Natural killer cell (primary cell): ENCODE measurements around the gene WLS. TPM values are rescaled to one million over a fixed set of nuclear protein-coding genes. Genes with fewer than 3 reads are reported as not detected.

Experiments
- ATAC-seq, 3 donors: fragments of 150-1000 bp in 2 of 3; fragments of 200-7000 bp in 1 of 3; cut with Tn5 transposase; 1 replicate in 1 of 3; 2 replicates in 2 of 3; pipeline ENCODE4 v1.10.0; 2021; ENCODE audit warnings: mild to moderate bottlenecking in 2 of 3, moderate library complexity in 2 of 3
- DNase-seq, 2 donors: peaks; one replicate each; pipeline versions ENCODE4 v3.0.0 to v3.0.0-alpha.2; 2013 to 2021; ENCODE audit warnings: mixed read lengths in 1 of 2
- H3K27ac ChIP-seq: one replicate; pipeline ENCODE4 v1.5.1; 2013; ENCODE audit warnings: mild to moderate bottlenecking, low read length
- H3K27me3 ChIP-seq: one replicate; pipeline ENCODE4 v1.6.1; 2013; ENCODE audit warnings: low read length; ENCODE audit not compliant: control insufficient read depth, insufficient read depth
- H3K36me3 ChIP-seq: one replicate; pipeline ENCODE4 v1.6.1; 2013; ENCODE audit warnings: low read length; ENCODE audit not compliant: control insufficient read depth, insufficient read depth
- H3K4me1 ChIP-seq: one replicate; pipeline ENCODE4 v1.6.1; 2013; ENCODE audit warnings: low read length; ENCODE audit not compliant: control insufficient read depth, insufficient read depth
- H3K4me3 ChIP-seq: one replicate; pipeline ENCODE4 v1.5.1; 2013; ENCODE audit warnings: low read length
- H3K9me3 ChIP-seq: one replicate; pipeline ENCODE4 v1.6.1; 2013; ENCODE audit warnings: low read length; ENCODE audit not compliant: control insufficient read depth, insufficient read depth
- H3K27ac Mint-ChIP-seq, 2 donors: one replicate each; pipeline ENCODE4 v1.8.0; 2022; ENCODE audit warnings: mild to moderate bottlenecking in 2 of 2, mixed read lengths in 2 of 2, moderate library complexity in 1 of 2
- H3K27me3 Mint-ChIP-seq, 2 donors: one replicate each; pipeline ENCODE4 v1.8.0; 2022; ENCODE audit warnings: low read depth in 2 of 2, mixed read lengths in 2 of 2
- H3K36me3 Mint-ChIP-seq: one replicate; pipeline ENCODE4 v1.8.0; 2022; ENCODE audit warnings: mixed read lengths
- H3K4me1 Mint-ChIP-seq, 2 donors: one replicate each; pipeline ENCODE4 v1.8.0; 2022; ENCODE audit warnings: mixed read lengths in 2 of 2
- H3K4me3 Mint-ChIP-seq: one replicate; pipeline ENCODE4 v1.8.0; 2022; ENCODE audit warnings: mild to moderate bottlenecking, moderate library complexity, mixed read lengths
- H3K9me3 Mint-ChIP-seq, 2 donors: one replicate each; pipeline ENCODE4 v1.8.0; 2022; ENCODE audit warnings: mixed read lengths in 2 of 2
- CTCF ChIP-seq: fragments of 200-600 bp; IDR thresholded peaks from one replicate; pipeline ENCODE4 v1.8.0; 2022; ENCODE audit warnings: antibody characterized with exemption
- WGBS: methylation state at CpG from one replicate; pipeline ENCODE4 v1.1.7; 2013; ENCODE audit warnings: missing lambda C conversion rate; ENCODE audit not compliant: insufficient coverage; 5-methylcytosine and 5-hydroxymethylcytosine counted together
- intact Hi-C: fragments of 100-400 bp; cut with micrococcal nuclease; formaldehyde crosslinking; loops from one replicate; pipeline ENCODE4 v1.14.2; 2022
- total RNA-seq, 4 donors: library from RNA; stranded (reverse); fragments of 120-200 nt in 1 of 4; gene quantifications; one replicate each; pipeline versions ENCODE4 v1.2.3 to v1.2.4, GENCODE V29; 2013 to 2022

WLS gene
- total RNA-seq, 3 donors from 2014 or later (not counting 1 experiment from before 2014, with no cell fraction given) = 0.75 to 1.4 TPM; not detected in 1

- intact Hi-C loops = no loop called here
- no peaks in the 10 kb centered on the region for H3K36me3 Mint-ChIP-seq
- 63% methylated on average over 3 of the region's 4 CpGs for WGBS
- peaks cover 0 to 3% of the 10 kb centered on the region in 2 donors for H3K27me3 Mint-ChIP-seq
- no peaks in the 10 kb centered on the region for H3K4me1 Mint-ChIP-seq
- no peak overlapping the region for H3K4me3 Mint-ChIP-seq
- Histone ChIP-seq H3K27me3 (no peaks in the 10 kb centered on the region), H3K9me3 (no peaks in the 10 kb centered on the region), H3K27ac (no peak overlapping the region), H3K4me1 (no peaks in the 10 kb centered on the region), H3K36me3 (no peaks in the 10 kb centered on the region), H3K4me3 (no peak overlapping the region)
- ATAC-seq = no peak
- H3K9me3 Mint-ChIP-seq = peaks cover 0 to 7% of the 10 kb centered on the region in 2 donors
- TF ChIP-seq CTCF = no peak
- no peak for DNase-seq
- H3K27ac Mint-ChIP-seq = no peak overlapping the region
These were observed 53.4 kb downstream of the WLS start for GRCh38 chr1:68178821-68179490.

- no peak overlapping the region for H3K27ac Mint-ChIP-seq
- no peak overlapping the region for H3K4me3 Mint-ChIP-seq
- WGBS = 74% methylated on average over 8 of the region's 8 CpGs
- ATAC-seq = no peak
- Histone ChIP-seq H3K36me3 (no peaks in the 10 kb centered on the region), H3K4me3 (no peak overlapping the region), H3K9me3 (no peaks in the 10 kb centered on the region), H3K4me1 (no peaks in the 10 kb centered on the region), H3K27ac (no peak overlapping the region), H3K27me3 (no peaks in the 10 kb centered on the region)
- peaks cover 0 to 6% of the 10 kb centered on the region in 2 donors for H3K27me3 Mint-ChIP-seq
- H3K4me1 Mint-ChIP-seq = no peaks in the 10 kb centered on the region
- no peak for TF ChIP-seq CTCF
- DNase-seq = no peak
- intact Hi-C loops = no loop called here
- peaks cover 4 to 10% of the 10 kb centered on the region in 2 donors for H3K9me3 Mint-ChIP-seq
- H3K36me3 Mint-ChIP-seq = no peaks in the 10 kb centered on the region
These were observed 56.5 kb downstream of the WLS start for GRCh38 chr1:68175621-68176398.

GRCh38 chr1:68174738-68175113, 57.6 kb downstream of the WLS start:
- no peak for ATAC-seq
- WGBS = 56% methylated on average over 1 of the region's 1 CpG
- Mint-ChIP-seq H3K4me1 (no peaks in the 10 kb centered on the region), H3K27me3 (peaks cover 0 to 3% of the 10 kb centered on the region in 2 donors), H3K27ac (no peak overlapping the region), H3K9me3 (peaks cover 4 to 10% of the 10 kb centered on the region in 2 donors), H3K36me3 (no peaks in the 10 kb centered on the region), H3K4me3 (no peak overlapping the region)
- no peak overlapping the region for H3K4me3 ChIP-seq
- no peak for DNase-seq
- H3K36me3 ChIP-seq = no peaks in the 10 kb centered on the region
- H3K9me3 ChIP-seq = no peaks in the 10 kb centered on the region
- intact Hi-C loops = no loop called here
- H3K27ac ChIP-seq = no peak overlapping the region
- TF ChIP-seq CTCF = no peak
- H3K27me3 ChIP-seq = no peaks in the 10 kb centered on the region
- H3K4me1 ChIP-seq = no peaks in the 10 kb centered on the region
